ENCODE measurements around the gene PTPRM.

The PTPRM gene

DNA sequence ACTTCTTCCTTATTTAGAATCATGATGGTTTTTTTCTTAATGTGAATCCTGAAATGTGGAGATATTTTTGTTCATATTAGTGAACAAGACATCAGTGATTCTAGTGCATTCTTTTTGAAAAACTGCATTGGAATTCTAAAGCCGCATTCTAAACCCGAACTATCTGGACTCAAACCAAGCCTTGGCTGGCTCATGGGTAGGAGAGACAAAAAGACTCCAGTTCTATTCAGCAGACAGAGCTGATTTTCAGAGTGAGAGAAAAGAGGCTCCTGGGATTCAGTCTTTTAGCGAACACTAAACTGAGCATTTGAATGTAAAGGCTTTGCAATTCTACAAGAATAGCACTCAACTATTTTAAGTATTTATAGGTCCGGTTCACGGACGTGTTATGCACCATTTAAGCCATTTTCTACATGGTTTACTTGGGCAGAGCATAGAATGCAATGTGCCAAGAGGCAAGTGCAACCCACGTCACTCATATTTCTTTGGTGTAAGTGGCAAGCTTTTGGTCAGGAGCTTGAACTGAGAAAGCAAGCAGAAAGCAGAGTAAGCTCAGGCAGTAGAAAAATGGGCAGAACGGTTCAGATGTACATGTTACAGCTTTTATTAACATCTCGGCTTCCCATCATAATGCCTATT lies 814.8 kb downstream of the PTPRM start:
- Histone ChIP-seq H4K20me1 (ENCODE audit: low read depth, low read length) (no peaks in the 10 kb centered on the region), H3K9me3 (ENCODE audit: insufficient read depth, low read length) (no peaks in the 10 kb centered on the region), H3K4me3 (ENCODE audit: insufficient read depth, low read length, poor library complexity, severe bottlenecking) (no peak overlapping the region), H3K4me2 (ENCODE audit: low read depth, low read length, poor library complexity, severe bottlenecking) (no peak overlapping the region), H3K79me2 (ENCODE audit: insufficient read depth, low read length) (no peaks in the 10 kb centered on the region), H3K27me3 (ENCODE audit: low read length) (no peaks in the 10 kb centered on the region), H3K9ac (ENCODE audit: low read length) (no peak overlapping the region), H3K27ac (ENCODE audit: low read depth, low read length) (no peak overlapping the region), H3K36me3 (ENCODE audit: low read length) (no peaks in the 10 kb centered on the region), H2AFZ (ENCODE audit: low read depth, low read length, severe bottlenecking) (no peak overlapping the region), H3K9me2 (replicated peaks; ENCODE audit: insufficient read depth, low read length) (no peaks in the 10 kb centered on the region), H3F3A (ENCODE audit: insufficient read depth) (no peaks in the 10 kb centered on the region)
- no peak for TF ChIP-seq EZH2phosphoT487 (conservative IDR thresholded peaks at IDR 0.05; ENCODE audit: low read length)
- no peak for TF ChIP-seq CTCF (IDR thresholded peaks at IDR 0.05; ENCODE audit: insufficient read depth, low read length, poor library complexity, severe bottlenecking)

DNA sequence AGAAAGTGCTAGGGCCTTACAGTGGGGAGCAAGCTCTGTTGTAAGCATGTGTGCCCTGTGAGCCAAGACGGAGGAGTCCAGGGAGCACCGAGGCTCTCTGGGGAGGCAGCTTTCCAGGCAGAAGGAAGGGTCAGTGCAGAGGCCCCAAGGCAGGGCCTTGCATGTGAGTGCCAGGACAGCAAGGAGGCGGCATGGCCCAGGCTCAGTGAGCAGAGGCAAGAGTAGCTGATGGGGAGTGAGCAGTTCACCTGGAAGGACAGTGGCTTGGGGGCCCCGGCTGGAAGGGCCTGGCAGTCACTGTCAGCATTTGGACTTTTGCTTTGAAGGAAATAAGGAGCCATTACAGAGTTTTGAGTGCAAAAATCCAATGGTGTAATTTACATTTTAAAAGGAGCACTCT lies 818.3 kb downstream of the PTPRM start:
- H3K36me3 ChIP-seq (ENCODE audit: low read length) = no peaks in the 10 kb centered on the region
- no peak overlapping the region for H3K27ac ChIP-seq (ENCODE audit: low read depth, low read length)
- H3K27me3 ChIP-seq (ENCODE audit: low read length) = no peaks in the 10 kb centered on the region
- H4K20me1 ChIP-seq (ENCODE audit: low read depth, low read length) = no peaks in the 10 kb centered on the region
- no peak overlapping the region for H3K4me2 ChIP-seq (ENCODE audit: low read depth, low read length, poor library complexity, severe bottlenecking)
- no peaks in the 10 kb centered on the region for H3K79me2 ChIP-seq (ENCODE audit: insufficient read depth, low read length)
- no peaks in the 10 kb centered on the region for H3K9me3 ChIP-seq (ENCODE audit: insufficient read depth, low read length)
- no peak overlapping the region for H3K4me3 ChIP-seq (ENCODE audit: insufficient read depth, low read length, poor library complexity, severe bottlenecking)
- no peak overlapping the region for H3K9ac ChIP-seq (ENCODE audit: low read length)
- no peaks in the 10 kb centered on the region for H3K9me2 ChIP-seq (replicated peaks; ENCODE audit: insufficient read depth, low read length)
- H3F3A ChIP-seq (ENCODE audit: insufficient read depth) = no peaks in the 10 kb centered on the region
- no peak overlapping the region for H2AFZ ChIP-seq (ENCODE audit: low read depth, low read length, severe bottlenecking)
- no peak for TF ChIP-seq EZH2phosphoT487 (conservative IDR thresholded peaks at IDR 0.05; ENCODE audit: low read length)

DNA sequence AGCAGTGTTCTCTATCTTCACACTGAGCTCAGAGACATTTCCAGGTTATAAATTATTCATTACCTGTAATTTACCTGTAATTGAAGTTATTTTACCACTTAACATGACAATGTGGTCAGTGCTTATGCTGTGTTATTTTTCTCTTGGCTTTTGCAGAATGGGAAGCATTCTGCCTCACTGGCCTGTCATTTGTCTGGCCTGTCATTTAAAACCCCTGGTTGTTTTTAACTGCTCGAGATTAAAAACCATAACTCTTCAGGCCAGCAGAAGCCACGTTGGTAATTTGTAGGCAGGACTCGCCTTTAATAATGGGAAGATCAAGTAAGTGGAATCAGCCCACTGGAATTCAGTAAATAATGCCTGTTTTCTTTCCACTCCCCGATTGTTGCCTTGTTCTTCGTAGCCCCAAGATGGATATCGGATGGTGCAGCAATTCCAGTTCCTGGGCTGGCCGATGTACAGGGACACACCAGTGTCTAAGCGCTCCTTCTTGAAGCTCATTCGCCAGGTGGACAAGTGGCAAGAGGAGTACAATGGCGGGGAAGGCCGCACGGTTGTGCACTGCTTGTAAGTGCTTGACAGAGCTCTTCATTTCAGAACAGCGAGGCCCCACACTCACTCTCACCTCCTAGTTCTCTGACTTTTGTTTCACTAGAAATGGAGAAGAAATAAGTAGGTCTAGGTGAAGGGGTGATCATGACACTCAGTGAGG lies 819.7 kb downstream of the PTPRM start:
- no peak overlapping the region for H2AFZ ChIP-seq (ENCODE audit: low read depth, low read length, severe bottlenecking)
- H3F3A ChIP-seq (ENCODE audit: insufficient read depth) = no peaks in the 10 kb centered on the region
- no peaks in the 10 kb centered on the region for H3K27me3 ChIP-seq (ENCODE audit: low read length)
- H3K79me2 ChIP-seq (ENCODE audit: insufficient read depth, low read length) = no peaks in the 10 kb centered on the region
- no peak overlapping the region for H3K9ac ChIP-seq (ENCODE audit: low read length)
- no peaks in the 10 kb centered on the region for H3K9me2 ChIP-seq (replicated peaks; ENCODE audit: insufficient read depth, low read length)
- no peaks in the 10 kb centered on the region for H4K20me1 ChIP-seq (ENCODE audit: low read depth, low read length)
- no peak overlapping the region for H3K27ac ChIP-seq (ENCODE audit: low read depth, low read length)
- H3K36me3 ChIP-seq (ENCODE audit: low read length) = no peaks in the 10 kb centered on the region
- TF ChIP-seq CTCF (IDR thresholded peaks at IDR 0.05; ENCODE audit: insufficient read depth, low read length, poor library complexity, severe bottlenecking) = no peak
- TF ChIP-seq EZH2phosphoT487 (conservative IDR thresholded peaks at IDR 0.05; ENCODE audit: low read length) = no peak
- no peak overlapping the region for H3K4me3 ChIP-seq (ENCODE audit: insufficient read depth, low read length, poor library complexity, severe bottlenecking)
- H3K9me3 ChIP-seq (ENCODE audit: insufficient read depth, low read length) = no peaks in the 10 kb centered on the region
- no peak overlapping the region for H3K4me2 ChIP-seq (ENCODE audit: low read depth, low read length, poor library complexity, severe bottlenecking)

All from SU-DHL-6 (cell line).